Activated CD4-positive, CD25-positive, alpha-beta regulatory T cell treated with anti-CD3 and anti-CD28 coated beads, Interleukin-2, amount 50 U/mL, for 24 hours (primary cell): ENCODE measurements around the gene CANX.

ENCODE experiments used
- ATAC-seq, 2 donors: fragments of 150-1000 bp; cut with Tn5 transposase; one replicate each; pipeline ENCODE4 v1.10.0; 2021; ENCODE audit warnings: mild to moderate bottlenecking in 1 of 2, moderate library complexity in 1 of 2

The CANX gene

GRCh38 chr5:179758955-179759354 lies 60.2 kb downstream of the CANX start:
- ATAC-seq: peak; percentile 27 to 34

- ATAC-seq: peak; percentile 89 to 93
These were observed 61.1 kb downstream of the CANX start for GRCh38 chr5:179759581-179760551.

- no peak for ATAC-seq
These were observed 63.5 kb downstream of the CANX start for GRCh38 chr5:179762079-179762780.

GRCh38 chr5:179762781-179763176 lies 64.0 kb downstream of the CANX start:
- ATAC-seq: no peak

GRCh38 chr5:179763215-179763945 lies 64.6 kb downstream of the CANX start:
- ATAC-seq: no peak

- no peak for ATAC-seq
These were observed 65.3 kb downstream of the CANX start for GRCh38 chr5:179764056-179764455.

GRCh38 chr5:179765400-179765799 lies 66.6 kb downstream of the CANX start:
- no peak for ATAC-seq

GRCh38 chr5:179766021-179766725 lies 67.4 kb downstream of the CANX start:
- no peak for ATAC-seq

- ATAC-seq: no peak
These were observed 68.1 kb downstream of the CANX start for GRCh38 chr5:179766726-179767455.

GRCh38 chr5:179767496-179768100 lies 68.8 kb downstream of the CANX start:
- ATAC-seq: no peak

GRCh38 chr5:179768326-179769085 lies 69.7 kb downstream of the CANX start:
- peak; percentile 72 to 79 for ATAC-seq

GRCh38 chr5:179769271-179769670 lies 70.5 kb downstream of the CANX start:
- no peak for ATAC-seq

GRCh38 chr5:179769796-179770195 lies 71.0 kb downstream of the CANX start:
- ATAC-seq: no peak

GRCh38 chr5:179771311-179771895 lies 72.6 kb downstream of the CANX start:
- no peak for ATAC-seq

GRCh38 chr5:179772351-179772750 lies 73.6 kb downstream of the CANX start:
- ATAC-seq: no peak

GRCh38 chr5:179773686-179774040 lies 74.9 kb downstream of the CANX start:
- ATAC-seq: no peak

GRCh38 chr5:179774442-179774841 lies 75.7 kb downstream of the CANX start:
- no peak for ATAC-seq

GRCh38 chr5:179776411-179776938 lies 77.7 kb downstream of the CANX start:
- no peak for ATAC-seq

GRCh38 chr5:179777456-179777855 lies 78.7 kb downstream of the CANX start:
- ATAC-seq: no peak

- no peak for ATAC-seq
These were observed 79.1 kb downstream of the CANX start for GRCh38 chr5:179777909-179778308.
